A549 (cell line): ENCODE measurements around the gene USP22. TPM values are rescaled to one million over a fixed set of nuclear protein-coding genes. Genes with fewer than 3 reads are reported as not detected.

Source experiments
- ATAC-seq, 2 experiments: fragments of 200-7000 bp in 1 of 2; fragments of >200 bp in 1 of 2; cut with Nextera tagmentation in 1 of 2; cut with Tn5 transposase in 1 of 2; 3 replicates each; pipeline versions ENCODE4 v1.8.0 to v1.9.1; 2018 to 2020; ENCODE audit warnings: mild to moderate bottlenecking in 1 of 2, moderate library complexity in 1 of 2
- CTCF ChIA-PET: fragments of 300-600 bp; sonication (Branson Sonifier 250); formaldehyde crosslinking; extraction: SDS; loops from one replicate; lab custom pipeline; 2021; ENCODE audit warnings: antibody characterized with exemption, inconsistent platforms; lab: Yijun Ruan, JAX
- POLR2A ChIA-PET: fragments of 350-600 bp; formaldehyde crosslinking; extraction: SDS; loops from one replicate; lab custom pipeline; 2021; ENCODE audit warnings: antibody characterized with exemption, inconsistent platforms; lab: Yijun Ruan, JAX
- DNase-seq, 2 experiments: peaks; one replicate each; pipeline versions ENCODE4 v3.0.0 to v3.0.0-alpha.2; 2011 to 2016; ENCODE audit warnings: low read depth in 1 of 2, low spot score in 1 of 2
- FAIRE-seq: peaks from 2 replicates; lab custom pipeline; 2011; peaks lifted over from hg19 to GRCh38; lab: Jason Lieb, UNC
- H3K27ac ChIP-seq, 2 experiments: fragments of >200 bp; sonication (Bioruptor Twin); formaldehyde crosslinking; 3 replicates each; pipeline ENCODE4 v1.5.1; 2016 to 2017
- H3K4me1 ChIP-seq: fragments of >200 bp; sonication (Bioruptor Twin); formaldehyde crosslinking; 3 replicates; pipeline ENCODE4 v1.6.1; 2016
- H3K4me2 ChIP-seq: fragments of >200 bp; sonication (Bioruptor Twin); formaldehyde crosslinking; 3 replicates; pipeline ENCODE4 v1.6.1; 2016
- H3K4me3 ChIP-seq: fragments of >200 bp; sonication (Bioruptor Twin); formaldehyde crosslinking; 3 replicates; pipeline ENCODE4 v1.5.1; 2016
- H3K9me3 ChIP-seq: fragments of >200 bp; sonication (Bioruptor Twin); formaldehyde crosslinking; 3 replicates; pipeline ENCODE4 v1.6.1; 2016
- BHLHE40 ChIP-seq: IDR thresholded peaks from 2 replicates; pipeline ENCODE4 v1.6.1; 2012; ENCODE audit warnings: low read depth, low read length, inconsistent platforms
- CBX2 ChIP-seq: fragments of 200-600 bp; sonication (generic); IDR thresholded peaks from 2 replicates; pipeline ENCODE4 v1.6.1; 2016; ENCODE audit warnings: low read depth, mild to moderate bottlenecking, borderline replicate concordance
- CBX8 ChIP-seq: fragments of 200-600 bp; sonication (generic); IDR thresholded peaks from 2 replicates; pipeline ENCODE4 v1.6.1; 2016
- CHD4 ChIP-seq: fragments of 200-600 bp; sonication (generic); IDR thresholded peaks from 2 replicates; pipeline ENCODE4 v1.6.1; 2016; ENCODE audit warnings: antibody characterized with exemption, mild to moderate bottlenecking, borderline replicate concordance
- EP300 ChIP-seq, 2 experiments: fragments of >200 bp; sonication (Bioruptor Twin); formaldehyde crosslinking; IDR thresholded peaks; 2 replicates in 1 of 2; 3 replicates in 1 of 2; pipeline ENCODE4 v1.6.1; 2016 to 2017
- FOSL2 ChIP-seq, 2 experiments: fragments of 450-650 bp in 1 of 2; fragments of >200 bp in 1 of 2; sonication (Bioruptor Twin) in 1 of 2; formaldehyde crosslinking; IDR thresholded peaks; 2 replicates each; pipeline versions ENCODE4 v1.5.0 to v1.6.1; 2016 to 2020; ENCODE audit warnings: mild to moderate bottlenecking in 1 of 2, moderate library complexity in 1 of 2
- GATA3 ChIP-seq: IDR thresholded peaks from 2 replicates; pipeline ENCODE4 v1.6.1; 2012; ENCODE audit warnings: borderline replicate concordance
- JUNB ChIP-seq: fragments of >200 bp; sonication (Bioruptor Twin); formaldehyde crosslinking; IDR thresholded peaks from 2 replicates; pipeline ENCODE4 v1.6.1; 2016
- KDM1A ChIP-seq: fragments of 200-600 bp; sonication (generic); IDR thresholded peaks from 2 replicates; pipeline ENCODE4 v1.6.1; 2016; ENCODE audit warnings: low read depth, mild to moderate bottlenecking
- RAD21 ChIP-seq, 2 experiments: fragments of >200 bp in 1 of 2; sonication (Bioruptor Twin) in 1 of 2; formaldehyde crosslinking in 1 of 2; IDR thresholded peaks in 1 of 2; conservative IDR thresholded peaks in 1 of 2; 2 replicates in 1 of 2; 3 replicates in 1 of 2; pipeline ENCODE4 v1.6.1; 2012 to 2018; ENCODE audit warnings: inconsistent platforms in 1 of 2
- TFCP2L1 ChIP-seq: fragments of 250-450 bp; sonication (Bioruptor Pico); IDR thresholded peaks from 2 replicates; pipeline ENCODE4 v1.5.0; 2021; ENCODE audit warnings: mild to moderate bottlenecking
- ZC3H11A ChIP-seq: fragments of 450-650 bp; IDR thresholded peaks from 2 replicates; pipeline ENCODE4 v1.6.1; 2014; ENCODE audit warnings: antibody characterized with exemption, mild to moderate bottlenecking
- ZNF302 ChIP-seq: fragments of 250-450 bp; sonication (Bioruptor Pico); IDR thresholded peaks from 2 replicates; pipeline ENCODE4 v1.9.0; 2021; ENCODE audit warnings: inconsistent platforms, mild to moderate bottlenecking, moderate library complexity
- WGBS: methylation state at CpG from one replicate; pipeline ENCODE4 v1.1.6; 2017; ENCODE audit errors: missing lambda C conversion rate; 5-methylcytosine and 5-hydroxymethylcytosine counted together
- polyA plus RNA-seq, 4 experiments: library from polyadenylated mRNA; depleted of rRNA in 3 of 4; stranded (reverse); fragments of >200 nt; fragmentation: RNase III in 1 of 4; extraction: RNeasy Plus Mini Kit Qiagen cat#74134 plus additional on column Dnase treatment in 1 of 4; gene quantifications; 2 replicates in 3 of 4; 3 replicates in 1 of 4; pipeline ENCODE4 v1.2.3, GENCODE V29; 2011 to 2017
- TF ChIP-seq, protein P1 (sequence below): fragments of 200-600 bp; sonication (generic); IDR thresholded peaks from 2 replicates; pipeline ENCODE4 v1.6.1; 2016; ENCODE audit warnings: antibody characterized with exemption, mild to moderate bottlenecking, moderate library complexity
- TF ChIP-seq, protein P2 (sequence below): fragments of 250-450 bp; sonication (Bioruptor Pico); IDR thresholded peaks from 2 replicates; pipeline ENCODE4 v1.5.0; 2021; ENCODE audit warnings: mild to moderate bottlenecking, moderate library complexity, borderline replicate concordance
- TF ChIP-seq, protein P3 (sequence below): fragments of >200 bp; sonication (Bioruptor Twin); formaldehyde crosslinking; IDR thresholded peaks from 2 replicates; pipeline ENCODE4 v1.6.1; 2016
- TF ChIP-seq, protein P4 (sequence below): fragments of >200 bp; sonication (Bioruptor Twin); formaldehyde crosslinking; IDR thresholded peaks from 3 replicates; pipeline ENCODE4 v1.5.1; 2016

The USP22 gene
- polyA plus RNA-seq, 2 of the 4 experiments (the other 2 are of a cell fraction): 130 to 293 TPM

DNA sequence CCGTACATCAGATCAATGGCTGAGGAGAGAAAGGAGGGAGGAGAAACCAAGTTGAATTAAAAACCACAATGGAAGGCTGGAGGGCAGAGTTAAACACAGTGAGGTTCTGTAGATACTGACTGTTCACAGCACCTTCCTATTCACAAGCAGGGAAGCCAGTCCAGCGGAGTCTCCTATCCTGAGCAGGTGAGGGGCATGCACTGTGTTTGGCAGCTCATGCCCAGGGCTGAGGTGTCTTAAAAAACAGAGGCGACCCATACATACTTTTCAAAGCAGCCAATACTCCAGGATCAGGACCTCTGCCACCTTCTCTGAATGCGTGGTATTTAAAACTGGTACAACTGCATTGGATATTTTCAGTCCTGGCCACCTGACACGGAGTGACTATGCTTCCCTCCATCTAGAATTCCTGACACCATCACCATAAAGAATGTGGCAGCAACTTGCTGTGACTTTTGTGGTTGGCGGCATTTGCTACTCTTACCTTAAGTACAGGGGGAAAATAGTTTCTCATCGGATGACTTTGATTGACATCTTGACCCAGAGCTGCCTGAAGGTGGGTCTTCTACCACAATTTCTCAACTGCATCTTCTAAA is 21.5 kb downstream of the USP22 start (continued):
- TF ChIP-seq CBX8: no peak

DNA sequence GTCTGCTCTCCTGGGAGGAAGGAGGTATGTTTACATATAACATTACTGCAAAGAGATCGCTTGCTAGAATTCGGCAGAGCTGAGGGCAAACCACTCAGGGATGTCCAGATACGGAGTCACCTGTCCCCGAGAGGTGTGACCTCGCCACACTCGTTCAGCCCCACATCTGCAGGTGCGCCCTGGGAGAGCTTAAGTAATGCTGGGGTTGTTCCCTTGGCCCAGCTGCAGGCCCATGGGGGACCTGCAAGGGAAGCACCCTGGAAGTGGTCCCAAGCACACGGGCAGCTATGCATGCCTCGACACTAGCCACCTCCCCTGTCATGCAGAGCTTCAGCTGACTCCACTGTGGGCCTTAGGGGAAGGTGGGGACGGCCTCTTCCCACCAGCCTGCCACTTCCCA is 22.2 kb downstream of the USP22 start:
- WGBS: 70% methylated on average over 10 of the region's 10 CpGs
- H3K27ac ChIP-seq: no peak overlapping the region
- FAIRE-seq (no peak), DNase-seq (no peak), ATAC-seq (peak; percentile 5 to 14; a peak in 2 of 6 replicates)
- POLR2A ChIA-PET: no interaction called here
- CTCF ChIA-PET: interaction anchor here (0.6 to 4.4 kb wide), 6 partner anchors 11 to 460 kb away, joined by 3 to 23 read pairs (median 6); partner anchors contain the start of gene USP22
- no peak overlapping the region for H3K4me3 ChIP-seq
- no peak overlapping the region for H3K4me2 ChIP-seq
- no peaks in the 10 kb centered on the region for H3K9me3 ChIP-seq
- H3K4me1 ChIP-seq: no peaks in the 10 kb centered on the region
- TF ChIP-seq, protein P1, sequence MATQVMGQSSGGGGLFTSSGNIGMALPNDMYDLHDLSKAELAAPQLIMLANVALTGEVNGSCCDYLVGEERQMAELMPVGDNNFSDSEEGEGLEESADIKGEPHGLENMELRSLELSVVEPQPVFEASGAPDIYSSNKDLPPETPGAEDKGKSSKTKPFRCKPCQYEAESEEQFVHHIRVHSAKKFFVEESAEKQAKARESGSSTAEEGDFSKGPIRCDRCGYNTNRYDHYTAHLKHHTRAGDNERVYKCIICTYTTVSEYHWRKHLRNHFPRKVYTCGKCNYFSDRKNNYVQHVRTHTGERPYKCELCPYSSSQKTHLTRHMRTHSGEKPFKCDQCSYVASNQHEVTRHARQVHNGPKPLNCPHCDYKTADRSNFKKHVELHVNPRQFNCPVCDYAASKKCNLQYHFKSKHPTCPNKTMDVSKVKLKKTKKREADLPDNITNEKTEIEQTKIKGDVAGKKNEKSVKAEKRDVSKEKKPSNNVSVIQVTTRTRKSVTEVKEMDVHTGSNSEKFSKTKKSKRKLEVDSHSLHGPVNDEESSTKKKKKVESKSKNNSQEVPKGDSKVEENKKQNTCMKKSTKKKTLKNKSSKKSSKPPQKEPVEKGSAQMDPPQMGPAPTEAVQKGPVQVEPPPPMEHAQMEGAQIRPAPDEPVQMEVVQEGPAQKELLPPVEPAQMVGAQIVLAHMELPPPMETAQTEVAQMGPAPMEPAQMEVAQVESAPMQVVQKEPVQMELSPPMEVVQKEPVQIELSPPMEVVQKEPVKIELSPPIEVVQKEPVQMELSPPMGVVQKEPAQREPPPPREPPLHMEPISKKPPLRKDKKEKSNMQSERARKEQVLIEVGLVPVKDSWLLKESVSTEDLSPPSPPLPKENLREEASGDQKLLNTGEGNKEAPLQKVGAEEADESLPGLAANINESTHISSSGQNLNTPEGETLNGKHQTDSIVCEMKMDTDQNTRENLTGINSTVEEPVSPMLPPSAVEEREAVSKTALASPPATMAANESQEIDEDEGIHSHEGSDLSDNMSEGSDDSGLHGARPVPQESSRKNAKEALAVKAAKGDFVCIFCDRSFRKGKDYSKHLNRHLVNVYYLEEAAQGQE: no peak
- TF ChIP-seq ZNF302 (no peak), CBX2 (no peak), KDM1A (no peak), EP300 (IDR thresholded peaks at IDR 0.05) (no peak), GATA3 (no peak), CBX8 (no peak), TFCP2L1 (CRISPR knock-in tag) (no peak), JUNB (no peak), BHLHE40 (no peak), FOSL2 (IDR thresholded peaks at IDR 0.05) (no peak), FOSL2 (CRISPR knock-in tag; IDR thresholded peaks at IDR 0.05) (no peak), ZC3H11A (no peak), CHD4 (no peak)
- TF ChIP-seq, protein P2, sequence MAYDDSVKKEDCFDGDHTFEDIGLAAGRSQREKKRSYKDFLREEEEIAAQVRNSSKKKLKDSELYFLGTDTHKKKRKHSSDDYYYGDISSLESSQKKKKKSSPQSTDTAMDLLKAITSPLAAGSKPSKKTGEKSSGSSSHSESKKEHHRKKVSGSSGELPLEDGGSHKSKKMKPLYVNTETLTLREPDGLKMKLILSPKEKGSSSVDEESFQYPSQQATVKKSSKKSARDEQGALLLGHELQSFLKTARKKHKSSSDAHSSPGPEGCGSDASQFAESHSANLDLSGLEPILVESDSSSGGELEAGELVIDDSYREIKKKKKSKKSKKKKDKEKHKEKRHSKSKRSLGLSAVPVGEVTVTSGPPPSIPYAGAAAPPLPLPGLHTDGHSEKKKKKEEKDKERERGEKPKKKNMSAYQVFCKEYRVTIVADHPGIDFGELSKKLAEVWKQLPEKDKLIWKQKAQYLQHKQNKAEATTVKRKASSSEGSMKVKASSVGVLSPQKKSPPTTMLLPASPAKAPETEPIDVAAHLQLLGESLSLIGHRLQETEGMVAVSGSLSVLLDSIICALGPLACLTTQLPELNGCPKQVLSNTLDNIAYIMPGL (CRISPR knock-in tag): no peak
- TF ChIP-seq, protein P3, sequence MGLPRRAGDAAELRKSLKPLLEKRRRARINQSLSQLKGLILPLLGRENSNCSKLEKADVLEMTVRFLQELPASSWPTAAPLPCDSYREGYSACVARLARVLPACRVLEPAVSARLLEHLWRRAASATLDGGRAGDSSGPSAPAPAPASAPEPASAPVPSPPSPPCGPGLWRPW: no peak

DNA sequence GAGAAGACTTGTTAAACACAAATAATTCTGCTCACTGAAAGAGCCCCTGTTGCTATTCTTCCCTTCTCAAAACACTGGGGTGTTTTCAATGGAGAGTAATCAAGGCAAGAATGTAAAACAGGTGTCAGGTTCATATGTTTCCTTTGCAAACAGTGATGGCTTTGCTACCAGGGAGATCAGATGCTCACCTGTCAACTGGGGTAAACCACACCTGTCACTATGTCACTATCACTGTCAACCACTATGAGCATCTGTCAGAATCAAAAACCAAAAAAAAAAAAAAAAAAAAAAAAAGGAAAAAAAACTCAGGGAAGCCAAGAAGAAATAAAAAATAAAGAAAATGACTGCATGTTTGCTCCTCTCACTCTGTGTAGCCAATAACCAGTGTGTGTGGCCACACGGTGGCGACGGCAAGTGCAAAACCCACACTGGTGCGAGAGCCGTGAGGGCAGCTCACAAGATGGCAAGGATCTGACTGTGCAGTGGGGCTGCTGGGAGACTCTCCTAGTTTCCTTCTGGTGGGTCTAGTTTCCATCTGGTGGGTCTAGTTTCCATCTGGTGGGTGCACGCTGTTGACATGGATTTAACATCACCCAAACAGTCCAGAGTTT is 22.7 kb downstream of the USP22 start:
- 73% methylated on average over 6 of the region's 6 CpGs for WGBS
- ATAC-seq: peak; percentile 86 to 90
- DNase-seq: peak in 1 of 2 experiments; percentile 66
- ChIA-PET CTCF (interaction anchor here (0.6 to 4.4 kb wide), 5 partner anchors 11 to 461 kb away, joined by 3 to 23 read pairs (median 3); partner anchors contain the start of gene USP22), POLR2A (no interaction called here)
- no peak for TF ChIP-seq ZNF302
- TF ChIP-seq RAD21 (conservative IDR thresholded peaks at IDR 0.05 in 1 of 2, IDR thresholded peaks at IDR 0.05 in 1 of 2): peak; percentile 16 to 36; a peak in 2 of 5 replicates
- TF ChIP-seq, protein P4, sequence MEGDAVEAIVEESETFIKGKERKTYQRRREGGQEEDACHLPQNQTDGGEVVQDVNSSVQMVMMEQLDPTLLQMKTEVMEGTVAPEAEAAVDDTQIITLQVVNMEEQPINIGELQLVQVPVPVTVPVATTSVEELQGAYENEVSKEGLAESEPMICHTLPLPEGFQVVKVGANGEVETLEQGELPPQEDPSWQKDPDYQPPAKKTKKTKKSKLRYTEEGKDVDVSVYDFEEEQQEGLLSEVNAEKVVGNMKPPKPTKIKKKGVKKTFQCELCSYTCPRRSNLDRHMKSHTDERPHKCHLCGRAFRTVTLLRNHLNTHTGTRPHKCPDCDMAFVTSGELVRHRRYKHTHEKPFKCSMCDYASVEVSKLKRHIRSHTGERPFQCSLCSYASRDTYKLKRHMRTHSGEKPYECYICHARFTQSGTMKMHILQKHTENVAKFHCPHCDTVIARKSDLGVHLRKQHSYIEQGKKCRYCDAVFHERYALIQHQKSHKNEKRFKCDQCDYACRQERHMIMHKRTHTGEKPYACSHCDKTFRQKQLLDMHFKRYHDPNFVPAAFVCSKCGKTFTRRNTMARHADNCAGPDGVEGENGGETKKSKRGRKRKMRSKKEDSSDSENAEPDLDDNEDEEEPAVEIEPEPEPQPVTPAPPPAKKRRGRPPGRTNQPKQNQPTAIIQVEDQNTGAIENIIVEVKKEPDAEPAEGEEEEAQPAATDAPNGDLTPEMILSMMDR: peak; percentile 40
- H3K4me2 ChIP-seq: no peak overlapping the region
- H3K4me3 ChIP-seq: no peak overlapping the region
- no peaks in the 10 kb centered on the region for H3K9me3 ChIP-seq
- no peaks in the 10 kb centered on the region for H3K4me1 ChIP-seq
- peak; percentile 7 for FAIRE-seq
- H3K27ac ChIP-seq: no peak overlapping the region
